Upper lobe of left lung (tissue), 4 donors: ENCODE results near the gene RGS14.

Experiments used
- CTCF ChIP-seq, 6 experiments: fragments of 450-650 bp in 4 of 6; fragments of 200-600 bp in 2 of 6; sonication (generic) in 2 of 6; IDR thresholded peaks; one replicate each; pipeline ENCODE4 v1.5.1; 2016 to 2019; ENCODE audit warnings: antibody characterized with exemption in 6 of 6
- EP300 ChIP-seq, 4 donors: sonication (generic); formaldehyde crosslinking; IDR thresholded peaks; one replicate each; pipeline ENCODE4 v1.5.1; 2017; ENCODE audit warnings: antibody characterized with exemption in 4 of 4, control low read depth in 2 of 4
- POLR2A ChIP-seq, 4 donors: fragments of 450-650 bp; IDR thresholded peaks; one replicate each; pipeline ENCODE4 v1.5.1; 2016 to 2017; ENCODE audit warnings: antibody characterized with exemption in 4 of 4, mild to moderate bottlenecking in 2 of 4
- POLR2AphosphoS5 ChIP-seq, 2 donors: sonication (generic); formaldehyde crosslinking; IDR thresholded peaks; one replicate each; pipeline ENCODE4 v1.5.1; 2017; ENCODE audit warnings: antibody characterized with exemption in 2 of 2

DNA sequence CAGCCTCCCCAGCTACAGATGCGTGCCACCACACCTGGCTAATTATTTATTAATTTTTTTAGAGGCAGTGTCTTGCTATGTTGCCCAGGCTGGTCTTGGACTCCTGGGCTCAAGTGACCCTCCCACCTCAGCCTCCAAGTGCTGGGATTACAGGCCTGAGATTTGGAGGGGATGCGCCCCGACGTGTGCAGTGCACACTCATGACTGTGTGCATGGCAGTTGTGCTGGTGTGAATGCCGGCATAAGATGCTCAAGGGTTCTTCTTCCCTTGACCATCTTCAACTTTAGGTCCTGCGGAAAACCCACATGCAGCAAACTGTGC is 23.0 kb downstream of the RGS14 start:
- TF ChIP-seq CTCF (IDR thresholded peaks at IDR 0.05) (no peak), POLR2A (IDR thresholded peaks at IDR 0.05) (no peak), POLR2AphosphoS5 (IDR thresholded peaks at IDR 0.05) (no peak), EP300 (IDR thresholded peaks at IDR 0.05) (no peak)
